Thyroid gland (tissue), 4 donors: Measurements from ENCODE around the gene SYNDIG1L.

Experiments
- POLR2A ChIP-seq, 2 donors: fragments of 450-650 bp; IDR thresholded peaks; one replicate each; pipeline ENCODE4 v1.6.1; 2017; ENCODE audit warnings: antibody characterized with exemption in 2 of 2, mild to moderate bottlenecking in 2 of 2, moderate library complexity in 1 of 2
- TF ChIP-seq, protein P1 (sequence below), 6 experiments: fragments of 200-600 bp in 3 of 6; fragments of 450-650 bp in 3 of 6; sonication (generic) in 3 of 6; IDR thresholded peaks; one replicate each; pipeline ENCODE4 v1.5.1; 2016 to 2019; ENCODE audit warnings: antibody characterized with exemption in 6 of 6, mild to moderate bottlenecking in 2 of 6, inconsistent platforms in 1 of 6, moderate library complexity in 1 of 6

DNA sequence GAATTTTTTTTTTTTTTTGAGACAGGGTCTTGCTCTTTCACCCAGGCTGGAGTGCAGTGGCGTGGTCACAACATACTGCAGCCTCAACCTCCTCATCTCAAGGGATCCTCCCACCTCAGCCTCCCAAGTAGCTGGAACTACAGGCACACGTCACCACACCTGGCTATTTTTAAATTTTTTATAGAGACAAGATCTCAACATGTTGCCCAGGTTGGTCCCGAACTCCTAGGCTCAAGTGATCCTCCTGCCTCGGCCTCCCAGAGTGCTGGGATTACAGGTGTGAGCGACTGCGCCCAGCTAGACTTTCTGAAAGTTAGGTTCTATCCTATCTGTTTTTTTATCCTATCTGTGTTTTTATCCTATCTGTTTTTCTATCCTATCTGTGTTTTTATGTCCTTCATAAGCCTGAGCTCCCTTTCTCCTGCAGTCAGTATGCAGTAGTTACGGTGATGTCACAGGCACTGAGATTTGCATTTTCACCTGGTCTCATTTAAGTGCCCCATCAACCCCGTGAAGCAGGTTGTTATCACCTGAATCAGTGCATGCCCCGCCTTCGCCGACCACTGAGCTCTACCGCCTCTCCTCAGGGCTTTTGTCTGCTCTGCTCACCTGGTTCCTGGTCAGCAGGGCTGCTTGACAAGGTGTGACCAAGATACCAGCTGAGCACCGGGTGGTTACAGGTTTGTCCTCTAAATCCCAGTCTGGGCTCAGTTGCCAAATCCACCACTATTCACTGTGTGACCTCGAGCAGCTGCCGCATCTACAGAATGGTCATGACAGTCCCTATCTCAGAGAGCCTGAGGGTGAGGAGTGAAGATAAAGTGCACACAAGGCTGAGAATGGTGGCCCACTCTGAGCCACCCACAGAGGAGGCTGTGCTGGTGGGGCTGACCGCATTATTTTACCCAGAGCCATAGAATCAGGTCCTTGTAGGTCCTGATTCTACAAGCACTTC is 33.1 kb downstream of the SYNDIG1L start:
- TF ChIP-seq, protein P1, sequence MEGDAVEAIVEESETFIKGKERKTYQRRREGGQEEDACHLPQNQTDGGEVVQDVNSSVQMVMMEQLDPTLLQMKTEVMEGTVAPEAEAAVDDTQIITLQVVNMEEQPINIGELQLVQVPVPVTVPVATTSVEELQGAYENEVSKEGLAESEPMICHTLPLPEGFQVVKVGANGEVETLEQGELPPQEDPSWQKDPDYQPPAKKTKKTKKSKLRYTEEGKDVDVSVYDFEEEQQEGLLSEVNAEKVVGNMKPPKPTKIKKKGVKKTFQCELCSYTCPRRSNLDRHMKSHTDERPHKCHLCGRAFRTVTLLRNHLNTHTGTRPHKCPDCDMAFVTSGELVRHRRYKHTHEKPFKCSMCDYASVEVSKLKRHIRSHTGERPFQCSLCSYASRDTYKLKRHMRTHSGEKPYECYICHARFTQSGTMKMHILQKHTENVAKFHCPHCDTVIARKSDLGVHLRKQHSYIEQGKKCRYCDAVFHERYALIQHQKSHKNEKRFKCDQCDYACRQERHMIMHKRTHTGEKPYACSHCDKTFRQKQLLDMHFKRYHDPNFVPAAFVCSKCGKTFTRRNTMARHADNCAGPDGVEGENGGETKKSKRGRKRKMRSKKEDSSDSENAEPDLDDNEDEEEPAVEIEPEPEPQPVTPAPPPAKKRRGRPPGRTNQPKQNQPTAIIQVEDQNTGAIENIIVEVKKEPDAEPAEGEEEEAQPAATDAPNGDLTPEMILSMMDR (IDR thresholded peaks at IDR 0.05): no peak
- no peak for TF ChIP-seq POLR2A (IDR thresholded peaks at IDR 0.05)
